HG03439 (cell line): Measurements from ENCODE around the gene ACSL1.
A peak's percentile ranks its signal among the peaks of the same experiment; 100 is the strongest.
"Not testable (repeated sequence)": the region's sequence is repeated elsewhere in the genome, so short reads cannot be mapped to it uniquely, and the experiment has no call there.

Experiments
- ATAC-seq: cut with Tn5 transposase; IDR thresholded peaks from one replicate; pipeline ENCODE4 v1.9.1; 2021; ENCODE audit warnings: mild to moderate bottlenecking, moderate library complexity; ENCODE audit not compliant: unreplicated experiment

The ACSL1 gene

DNA sequence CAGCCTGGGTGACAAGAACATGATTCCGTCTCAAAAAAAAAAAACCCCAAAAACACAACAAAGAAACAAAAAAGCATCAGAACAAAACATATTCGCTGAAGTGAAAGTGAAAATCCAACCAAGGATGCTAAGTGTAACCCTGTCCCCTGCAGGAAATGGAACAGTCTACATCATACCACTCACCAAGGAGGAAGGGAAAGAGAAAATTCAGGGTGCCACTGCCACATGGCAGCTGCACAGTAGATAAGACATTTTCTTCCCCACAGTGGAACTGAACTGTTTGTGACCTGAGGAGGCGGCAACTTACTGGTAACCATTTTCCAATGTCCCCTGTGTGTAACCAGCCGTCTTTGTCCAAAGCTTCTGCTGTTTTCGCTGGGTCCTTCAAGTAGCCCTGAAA is 63.7 kb downstream of the ACSL1 start:
- no peak for ATAC-seq

DNA sequence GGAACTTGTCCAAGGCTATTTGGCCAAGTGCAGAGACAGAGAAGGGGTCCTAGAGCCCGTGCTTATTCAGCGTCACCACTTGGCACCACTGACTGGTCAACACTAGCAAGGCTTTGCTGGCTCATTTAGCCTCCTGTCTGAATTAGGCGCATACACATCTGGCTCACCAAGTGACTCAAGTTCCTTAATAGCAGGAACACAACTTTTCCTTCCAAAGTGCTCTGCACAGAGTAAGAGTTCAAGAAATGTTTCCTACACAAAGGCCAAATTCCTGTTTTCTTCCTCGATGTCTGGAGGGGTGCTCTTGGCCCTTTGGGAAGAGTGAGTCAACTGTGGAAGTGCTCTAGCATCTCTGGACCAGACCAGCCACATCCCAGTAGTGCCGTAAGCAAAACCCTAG is 65.1 kb downstream of the ACSL1 start:
- ATAC-seq = no peak

DNA sequence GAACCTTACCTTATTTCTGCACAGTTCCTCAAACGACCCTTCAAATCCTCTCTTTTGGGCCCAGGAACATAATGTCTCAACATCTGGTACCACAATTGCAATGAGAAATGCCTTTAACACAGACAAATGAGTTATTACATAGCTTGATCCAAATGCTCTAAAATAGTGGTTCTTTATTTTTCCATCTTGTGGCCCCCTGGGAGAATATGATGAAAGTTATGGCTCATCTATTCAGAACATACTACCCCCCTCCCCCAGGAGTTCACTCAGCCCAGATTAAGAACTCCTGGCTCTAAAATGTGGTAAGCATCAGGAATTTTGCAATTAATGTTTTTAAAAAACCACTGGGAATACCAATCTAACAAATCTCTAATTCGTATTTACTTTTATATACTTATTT is 68.0 kb downstream of the ACSL1 start:
- no peak for ATAC-seq

GRCh38 chr4:184756399-184756798 is 69.4 kb downstream of the ACSL1 start:
- ATAC-seq = no peak

DNA sequence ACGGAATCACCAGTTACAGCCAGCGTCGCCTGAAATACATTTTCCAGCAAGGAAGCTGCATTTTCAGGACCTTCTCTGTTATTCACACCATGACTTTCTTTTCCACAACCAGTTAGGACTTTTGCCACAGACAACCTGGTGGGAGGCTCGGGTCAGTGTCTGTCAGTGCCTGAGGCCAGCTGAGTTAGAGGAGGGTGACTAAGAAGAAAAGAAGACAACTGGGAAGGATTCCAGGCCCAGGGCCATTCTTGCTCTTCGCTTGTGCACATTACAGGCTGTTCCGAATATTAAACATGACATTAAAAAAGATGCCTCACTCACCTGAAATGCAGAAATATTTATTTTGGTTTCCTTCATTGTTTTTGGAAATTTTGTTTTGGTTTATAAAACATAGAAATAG is 70.5 kb downstream of the ACSL1 start:
- no peak for ATAC-seq

GRCh38 chr4:184752496-184753275 is 73.1 kb downstream of the ACSL1 start:
- no peak for ATAC-seq

DNA sequence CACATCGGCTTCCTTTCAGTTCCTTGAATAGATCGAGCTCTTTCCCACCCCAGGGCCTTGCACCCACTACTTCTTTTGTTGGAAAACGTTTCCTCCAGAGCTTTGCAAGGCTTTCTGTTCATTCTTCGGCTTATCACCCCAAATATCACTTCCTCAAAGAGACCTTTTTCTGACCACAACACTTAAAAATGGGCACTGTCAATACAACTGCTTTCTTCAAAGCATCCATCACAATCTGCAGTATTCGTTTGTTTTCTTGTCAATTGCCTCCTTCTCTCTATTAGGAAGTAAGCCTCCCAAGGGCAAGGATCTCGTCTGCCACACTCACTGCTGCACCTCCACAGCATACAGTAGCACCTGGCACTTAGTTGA is 74.2 kb downstream of the ACSL1 start:
- no peak for ATAC-seq

- ATAC-seq = no peak
Measured at GRCh38 chr4:184750926-184751584, 74.7 kb downstream of the ACSL1 start.

DNA sequence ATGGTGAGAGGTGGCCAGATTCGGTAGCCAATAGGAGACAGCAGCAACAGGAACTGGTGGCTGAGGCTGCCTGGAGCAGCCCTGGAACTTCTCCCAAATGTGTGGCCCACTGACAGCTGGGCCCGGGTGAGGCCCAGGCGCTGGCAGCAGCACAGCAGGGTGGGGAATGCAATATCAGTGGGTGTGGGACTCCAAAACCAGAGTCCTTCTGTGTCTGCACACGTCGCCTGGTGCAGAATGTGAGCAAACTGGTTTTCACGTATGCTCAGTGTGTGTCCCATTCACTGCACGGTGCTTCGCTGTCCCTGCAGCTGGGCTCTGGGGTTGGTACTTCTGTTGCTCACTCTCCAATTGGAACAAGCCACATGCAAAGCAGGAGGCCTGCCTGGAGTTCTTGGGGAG is 77.5 kb downstream of the ACSL1 start:
- ATAC-seq = no peak

DNA sequence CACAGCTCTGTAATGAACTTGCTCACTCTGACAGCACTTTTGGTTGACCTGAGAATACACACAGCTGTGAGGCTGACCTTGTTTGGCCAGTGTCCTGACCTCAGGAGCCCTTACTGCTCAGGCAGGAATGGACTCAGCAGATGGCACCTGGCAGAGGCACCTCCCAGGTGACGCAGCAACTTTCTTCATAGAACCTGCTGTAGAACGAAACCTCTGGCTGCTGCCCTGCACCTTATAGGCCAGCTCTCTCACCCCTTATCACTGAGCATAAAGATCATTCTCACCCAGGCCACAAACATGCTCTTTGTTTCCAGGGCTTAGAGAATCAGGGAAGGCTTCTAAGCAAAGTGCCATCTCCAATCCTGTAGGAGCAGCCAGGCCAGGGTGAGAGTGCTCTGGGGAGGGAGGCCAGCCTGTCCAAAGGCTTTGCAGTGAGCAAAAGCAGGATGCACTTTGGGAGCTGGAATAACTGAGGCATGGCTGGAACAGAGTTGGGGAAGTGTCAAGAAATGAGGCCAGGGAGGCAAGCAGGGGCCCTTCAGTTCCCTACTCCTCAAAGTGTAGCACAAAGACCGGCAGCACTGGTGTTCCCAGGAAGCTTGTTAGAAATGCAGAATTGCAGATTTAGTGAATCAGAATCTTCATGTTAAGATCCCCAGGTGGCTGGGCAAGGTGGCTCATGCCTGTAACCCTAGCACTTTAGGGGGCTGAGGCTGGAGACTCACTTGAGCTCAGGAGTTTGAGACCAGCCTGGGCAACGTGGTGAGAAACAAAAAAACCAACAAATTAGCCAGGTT is 78.5 kb downstream of the ACSL1 start:
- ATAC-seq = no peak

- no peak for ATAC-seq
Measured at GRCh38 chr4:184745831-184746795, 79.7 kb downstream of the ACSL1 start.

DNA sequence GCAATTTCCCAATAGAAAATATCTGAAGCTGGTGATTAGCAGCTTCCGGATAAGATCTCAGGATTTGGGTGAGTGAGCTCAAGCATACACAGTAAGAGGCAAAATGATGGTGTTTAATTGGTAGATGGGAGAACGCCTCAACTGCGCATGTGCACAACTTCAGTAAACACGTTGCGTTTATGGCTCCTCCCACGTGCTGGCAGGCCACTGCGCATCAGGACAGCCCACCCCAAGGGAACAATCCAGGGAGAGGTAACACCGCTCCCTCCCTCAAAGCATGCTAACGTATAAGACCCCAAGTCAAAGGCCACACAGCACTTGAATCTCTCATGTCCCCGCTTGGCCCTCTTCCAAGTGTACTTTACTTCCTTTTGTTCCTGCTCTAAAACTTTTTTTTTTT is 81.5 kb downstream of the ACSL1 start:
- ATAC-seq = no peak

DNA sequence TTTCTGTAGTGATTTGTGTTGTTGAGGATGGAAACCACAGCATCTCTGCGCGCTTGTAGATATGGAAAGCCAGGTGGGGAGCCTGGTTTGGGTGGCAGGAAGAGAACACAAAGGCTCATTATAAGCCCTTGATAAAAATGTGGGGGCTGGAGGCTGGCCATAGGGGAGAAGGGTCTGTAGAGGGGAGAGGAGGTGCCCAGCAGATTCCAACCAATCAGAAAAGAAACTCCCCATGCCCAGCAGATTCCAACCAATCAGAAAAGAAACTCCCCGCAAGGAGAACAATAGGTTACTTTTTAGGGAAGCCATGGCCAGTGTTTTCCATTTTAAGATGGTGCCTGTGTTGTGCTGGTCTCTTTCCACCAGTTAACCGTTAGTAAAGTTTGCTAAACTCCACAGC is 82.1 kb downstream of the ACSL1 start:
- no peak for ATAC-seq

GRCh38 chr4:184741651-184742050 is 84.1 kb downstream of the ACSL1 start:
- ATAC-seq = not testable (repeated sequence)

GRCh38 chr4:184740980-184741391 is 84.8 kb downstream of the ACSL1 start:
- no peak for ATAC-seq

DNA sequence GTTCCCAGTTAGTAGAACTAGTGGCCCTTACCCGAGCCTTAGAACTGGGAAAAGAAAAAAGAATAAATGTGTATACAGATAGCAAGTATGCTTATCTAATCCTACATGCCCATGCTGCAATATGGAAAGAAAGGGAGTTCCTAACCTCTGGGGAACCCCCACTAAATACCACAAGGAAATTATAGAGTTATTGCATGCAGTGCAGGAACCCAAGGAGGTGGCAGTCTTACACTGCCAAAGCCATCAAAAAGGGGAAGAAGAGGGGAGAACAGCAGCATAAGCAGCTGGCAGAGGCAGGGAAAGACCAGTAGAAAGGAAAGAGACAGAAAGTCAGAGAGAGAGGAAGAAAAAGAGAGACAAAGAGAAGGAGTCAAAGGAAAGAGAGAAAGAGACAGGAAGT is 86.2 kb downstream of the ACSL1 start:
- ATAC-seq = not testable (repeated sequence)

GRCh38 chr4:184734758-184735157 is 91.0 kb downstream of the ACSL1 start:
- no peak for ATAC-seq

DNA sequence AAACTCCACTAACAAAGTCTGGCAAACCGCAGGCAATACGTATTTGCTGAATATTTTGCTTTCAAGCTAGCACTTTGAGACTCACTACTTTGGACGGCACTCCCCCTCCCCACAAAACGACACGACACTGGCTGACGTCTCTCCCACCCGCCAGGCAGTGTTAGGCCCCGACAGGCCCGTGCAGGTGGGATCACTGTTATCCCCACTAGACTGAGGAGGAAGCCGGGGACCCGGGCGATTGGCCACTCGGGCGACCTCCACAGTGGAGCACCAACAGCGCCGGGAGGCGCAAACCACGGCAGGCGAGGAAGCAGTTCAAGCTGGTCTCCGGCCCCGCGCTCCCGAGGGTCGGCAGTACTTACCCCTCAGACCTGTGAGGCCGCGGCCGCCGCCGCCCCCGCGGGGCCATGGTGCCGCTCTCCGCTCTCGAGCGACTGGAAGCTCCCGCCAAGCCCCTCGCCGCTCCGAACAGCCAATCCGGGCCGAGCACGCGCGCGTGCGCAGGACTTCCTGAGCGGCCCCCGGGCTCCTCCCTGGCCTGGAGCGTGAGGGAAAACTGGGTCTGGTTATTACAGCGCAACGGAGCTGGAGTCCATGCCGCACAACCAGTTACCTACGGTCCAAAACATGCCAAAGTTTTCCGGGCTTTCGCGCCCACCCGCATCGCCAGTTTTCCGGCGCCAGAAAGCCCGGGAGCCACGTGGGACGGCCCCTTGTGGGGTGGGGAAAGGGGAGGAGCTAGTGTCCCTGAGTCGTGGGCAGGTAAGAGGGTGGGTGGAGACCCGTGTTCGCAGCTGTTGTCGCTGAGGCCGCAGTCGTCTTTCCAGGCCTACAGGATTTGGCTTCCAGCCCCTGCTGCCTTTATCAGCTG is 91.9 kb downstream of the ACSL1 start, which contains the start of gene CENPU:
TSS of gene CENPU (minus strand) at position 443 of the 871 bp plus-strand sequence. CDS start at position 409, 34 bp downstream.
- ATAC-seq = peak; percentile 95

- no peak for ATAC-seq
Measured at GRCh38 chr4:184732126-184732525, 93.6 kb downstream of the ACSL1 start.

- ATAC-seq = no peak
Measured at GRCh38 chr4:184731056-184731455, 94.7 kb downstream of the ACSL1 start.
